Esophagus muscularis mucosa (tissue), 4 donors: Measurements from ENCODE around the gene OPTC.

Experiments
- EP300 ChIP-seq: sonication (generic); formaldehyde crosslinking; IDR thresholded peaks from one replicate; pipeline ENCODE4 v1.6.1; 2017; ENCODE audit warnings: antibody characterized with exemption
- POLR2A ChIP-seq: fragments of 450-650 bp; IDR thresholded peaks from one replicate; pipeline ENCODE4 v1.6.1; 2017; ENCODE audit warnings: antibody characterized with exemption, moderate library complexity, mild to moderate bottlenecking, low read depth
- POLR2AphosphoS5 ChIP-seq, 2 donors: sonication (generic); formaldehyde crosslinking; IDR thresholded peaks; one replicate each; pipeline ENCODE4 v1.6.1; 2017; ENCODE audit warnings: antibody characterized with exemption in 2 of 2
- TF ChIP-seq, protein P1 (sequence below), 3 experiments: fragments of 200-600 bp in 2 of 3; fragments of 450-650 bp in 1 of 3; sonication (generic) in 2 of 3; IDR thresholded peaks; one replicate each; pipeline ENCODE4 v1.5.1; 2017 to 2019; ENCODE audit warnings: antibody characterized with exemption in 3 of 3, mild to moderate bottlenecking in 2 of 3, moderate library complexity in 1 of 3

DNA sequence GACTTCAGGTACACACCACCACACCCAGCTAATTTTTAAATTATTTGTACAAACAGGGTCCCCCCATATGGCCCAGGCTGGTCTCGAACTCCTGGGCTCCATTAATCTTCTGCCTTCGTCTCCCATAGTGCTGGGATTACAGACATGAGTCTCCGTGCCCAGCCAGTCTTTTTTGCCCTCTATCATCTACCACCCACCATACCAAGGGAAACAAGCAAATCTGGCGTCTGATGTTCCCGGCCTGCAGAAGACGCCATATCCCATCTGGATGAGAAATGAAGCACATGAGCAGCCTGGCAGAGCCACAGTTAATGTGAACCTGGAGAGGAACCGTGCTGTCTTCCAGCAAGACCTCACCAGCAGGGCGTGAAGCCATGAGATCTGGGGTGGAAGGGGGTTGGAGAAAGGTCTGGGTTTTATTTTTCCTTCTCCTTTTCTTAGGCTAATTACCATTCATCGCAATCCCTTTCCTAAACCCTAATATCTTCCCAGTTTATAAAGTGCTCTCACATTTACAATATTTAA, 20.1 kb upstream of the OPTC start:
- TF ChIP-seq, protein P1, sequence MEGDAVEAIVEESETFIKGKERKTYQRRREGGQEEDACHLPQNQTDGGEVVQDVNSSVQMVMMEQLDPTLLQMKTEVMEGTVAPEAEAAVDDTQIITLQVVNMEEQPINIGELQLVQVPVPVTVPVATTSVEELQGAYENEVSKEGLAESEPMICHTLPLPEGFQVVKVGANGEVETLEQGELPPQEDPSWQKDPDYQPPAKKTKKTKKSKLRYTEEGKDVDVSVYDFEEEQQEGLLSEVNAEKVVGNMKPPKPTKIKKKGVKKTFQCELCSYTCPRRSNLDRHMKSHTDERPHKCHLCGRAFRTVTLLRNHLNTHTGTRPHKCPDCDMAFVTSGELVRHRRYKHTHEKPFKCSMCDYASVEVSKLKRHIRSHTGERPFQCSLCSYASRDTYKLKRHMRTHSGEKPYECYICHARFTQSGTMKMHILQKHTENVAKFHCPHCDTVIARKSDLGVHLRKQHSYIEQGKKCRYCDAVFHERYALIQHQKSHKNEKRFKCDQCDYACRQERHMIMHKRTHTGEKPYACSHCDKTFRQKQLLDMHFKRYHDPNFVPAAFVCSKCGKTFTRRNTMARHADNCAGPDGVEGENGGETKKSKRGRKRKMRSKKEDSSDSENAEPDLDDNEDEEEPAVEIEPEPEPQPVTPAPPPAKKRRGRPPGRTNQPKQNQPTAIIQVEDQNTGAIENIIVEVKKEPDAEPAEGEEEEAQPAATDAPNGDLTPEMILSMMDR (IDR thresholded peaks at IDR 0.05), result no peak
- TF ChIP-seq POLR2AphosphoS5 (IDR thresholded peaks at IDR 0.05) (no peak), POLR2A (no peak), EP300 (no peak)
